Measurements from ENCODE around the gene ELP4. TPM values are rescaled to one million over a fixed set of nuclear protein-coding genes. Genes with fewer than 3 reads are reported as not detected.

ELP4 gene
- total and polyA plus RNA-seq, 12 donors = 10.5 to 30.4 (median 18.0) TPM

DNA sequence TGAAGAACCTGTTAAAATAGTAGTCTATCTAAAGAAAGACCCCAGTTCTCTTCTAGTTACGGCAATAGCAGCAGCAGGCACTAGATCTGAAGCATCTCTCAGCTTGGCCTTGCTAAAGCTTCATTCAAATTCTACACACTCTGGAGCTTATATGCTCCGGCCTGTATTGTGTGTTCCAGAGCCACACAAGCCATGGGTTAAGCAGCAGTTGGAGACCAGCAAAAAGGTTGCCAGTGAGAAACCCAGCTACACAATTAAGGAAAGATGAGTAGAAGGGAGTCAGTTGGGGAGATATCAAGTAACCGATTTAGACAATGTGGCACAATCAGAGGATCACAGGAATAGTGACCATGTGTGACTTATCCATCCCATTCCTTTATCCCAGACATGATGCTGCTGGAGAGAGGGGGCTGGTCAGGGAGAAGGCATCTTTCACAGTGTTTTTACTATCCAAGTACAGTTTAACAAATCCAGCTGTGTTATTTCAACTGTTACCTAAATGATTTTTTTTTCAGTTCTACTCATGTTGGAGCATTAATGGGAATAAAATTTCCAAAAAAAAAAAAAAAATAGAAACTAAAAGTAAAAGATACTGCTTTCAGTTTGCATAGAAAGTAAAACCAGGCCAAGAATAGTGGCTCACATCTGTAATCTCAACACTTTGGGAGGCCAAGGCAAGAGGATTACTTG is 260.6 kb downstream of the ELP4 start:
- H3K27ac ChIP-seq = no peak overlapping the region
- no peak for TF ChIP-seq POLR2A (IDR thresholded peaks at IDR 0.05)
- TF ChIP-seq, protein P1, sequence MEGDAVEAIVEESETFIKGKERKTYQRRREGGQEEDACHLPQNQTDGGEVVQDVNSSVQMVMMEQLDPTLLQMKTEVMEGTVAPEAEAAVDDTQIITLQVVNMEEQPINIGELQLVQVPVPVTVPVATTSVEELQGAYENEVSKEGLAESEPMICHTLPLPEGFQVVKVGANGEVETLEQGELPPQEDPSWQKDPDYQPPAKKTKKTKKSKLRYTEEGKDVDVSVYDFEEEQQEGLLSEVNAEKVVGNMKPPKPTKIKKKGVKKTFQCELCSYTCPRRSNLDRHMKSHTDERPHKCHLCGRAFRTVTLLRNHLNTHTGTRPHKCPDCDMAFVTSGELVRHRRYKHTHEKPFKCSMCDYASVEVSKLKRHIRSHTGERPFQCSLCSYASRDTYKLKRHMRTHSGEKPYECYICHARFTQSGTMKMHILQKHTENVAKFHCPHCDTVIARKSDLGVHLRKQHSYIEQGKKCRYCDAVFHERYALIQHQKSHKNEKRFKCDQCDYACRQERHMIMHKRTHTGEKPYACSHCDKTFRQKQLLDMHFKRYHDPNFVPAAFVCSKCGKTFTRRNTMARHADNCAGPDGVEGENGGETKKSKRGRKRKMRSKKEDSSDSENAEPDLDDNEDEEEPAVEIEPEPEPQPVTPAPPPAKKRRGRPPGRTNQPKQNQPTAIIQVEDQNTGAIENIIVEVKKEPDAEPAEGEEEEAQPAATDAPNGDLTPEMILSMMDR (IDR thresholded peaks at IDR 0.05) = no peak
- WGBS, 4 donors = 97 to 99% (median 98%) methylated on average over 3 of the region's 3 CpGs
- peaks cover 0 to 6% (median 0%) of the 10 kb centered on the region in 3 donors for H3K9me3 ChIP-seq (replicated peaks in 1 of 3)
- H3K4me1 ChIP-seq (replicated peaks in 1 of 2) = no peaks in the 10 kb centered on the region
- no peak for DNase-seq
- H3K27me3 ChIP-seq = no peaks in the 10 kb centered on the region
- no peak overlapping the region for H3K4me3 ChIP-seq
- intact Hi-C loops (cut with DNase I) = no loop called here
- H3K36me3 ChIP-seq (replicated peaks in 1 of 2) = no peaks in the 10 kb centered on the region

DNA sequence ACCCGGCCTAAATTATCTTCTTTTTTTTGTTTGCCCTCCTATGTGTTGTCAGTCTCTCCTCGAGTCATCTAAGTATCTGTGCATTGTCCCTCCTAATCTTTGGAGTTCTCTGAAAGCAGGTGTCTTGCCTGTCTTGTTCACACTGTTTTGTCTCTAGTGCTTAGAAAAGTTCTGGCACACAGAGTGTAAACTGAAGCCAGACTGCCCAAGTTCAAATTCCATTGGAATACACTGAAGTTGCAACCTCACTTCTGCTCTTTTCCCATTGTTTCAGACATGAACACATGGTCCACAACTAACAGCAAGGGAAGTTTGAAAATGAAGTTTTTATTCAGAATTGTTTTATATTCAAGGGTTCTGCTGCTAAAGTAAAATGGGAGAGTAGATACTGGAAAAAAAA is 262.8 kb downstream of the ELP4 start:
- no peak for DNase-seq
- TF ChIP-seq, protein P1 (IDR thresholded peaks at IDR 0.05) = no peak
- no peak for TF ChIP-seq POLR2A (IDR thresholded peaks at IDR 0.05)
- Histone ChIP-seq H3K4me3 (no peak overlapping the region), H3K4me1 (replicated peaks in 1 of 2) (no peaks in the 10 kb centered on the region), H3K27me3 (no peaks in the 10 kb centered on the region), H3K9me3 (replicated peaks in 1 of 3) (no peaks in the 10 kb centered on the region), H3K27ac (no peak overlapping the region), H3K36me3 (replicated peaks in 1 of 2) (no peaks in the 10 kb centered on the region)
- WGBS, 4 donors = 91 to 97% (median 92%) methylated on average over 2 of the region's 2 CpGs
- intact Hi-C loops (cut with DNase I) = no loop called here

DNA sequence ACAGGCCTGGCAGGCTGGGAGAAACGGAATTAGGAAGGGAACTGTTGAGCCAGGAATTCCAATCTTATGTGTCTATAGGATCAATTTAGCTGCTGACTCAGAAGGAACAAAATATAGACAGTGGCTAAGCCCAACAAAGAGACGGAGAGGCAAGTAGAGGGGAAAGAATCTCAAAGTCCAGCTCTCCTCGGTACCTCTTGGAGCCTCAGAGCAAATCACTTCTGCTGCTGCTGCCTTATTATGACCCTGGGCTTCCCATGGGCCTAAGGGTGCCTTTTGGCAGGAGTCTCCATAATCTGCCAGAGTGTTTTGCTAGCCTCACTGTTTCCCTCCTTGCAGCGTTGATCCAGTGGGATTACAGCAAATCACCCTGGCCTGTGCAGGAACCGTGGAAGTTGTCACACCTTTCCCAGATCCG is 269.8 kb downstream of the ELP4 start:
- H3K27me3 ChIP-seq = no peaks in the 10 kb centered on the region
- DNase-seq = no peak
- H3K9me3 ChIP-seq (replicated peaks in 1 of 3) = no peaks in the 10 kb centered on the region
- no peak overlapping the region for H3K4me3 ChIP-seq
- H3K4me1 ChIP-seq (replicated peaks in 1 of 2) = no peaks in the 10 kb centered on the region
- no peak overlapping the region for H3K27ac ChIP-seq
- H3K36me3 ChIP-seq (replicated peaks in 1 of 2) = no peaks in the 10 kb centered on the region
- intact Hi-C loops (cut with DNase I) = no loop called here
- TF ChIP-seq, protein P1 (IDR thresholded peaks at IDR 0.05) = no peak
- TF ChIP-seq POLR2A (IDR thresholded peaks at IDR 0.05) = no peak
- 74 to 90% (median 82%) methylated on average over 6 of the region's 6 CpGs for WGBS, 4 donors

DNA sequence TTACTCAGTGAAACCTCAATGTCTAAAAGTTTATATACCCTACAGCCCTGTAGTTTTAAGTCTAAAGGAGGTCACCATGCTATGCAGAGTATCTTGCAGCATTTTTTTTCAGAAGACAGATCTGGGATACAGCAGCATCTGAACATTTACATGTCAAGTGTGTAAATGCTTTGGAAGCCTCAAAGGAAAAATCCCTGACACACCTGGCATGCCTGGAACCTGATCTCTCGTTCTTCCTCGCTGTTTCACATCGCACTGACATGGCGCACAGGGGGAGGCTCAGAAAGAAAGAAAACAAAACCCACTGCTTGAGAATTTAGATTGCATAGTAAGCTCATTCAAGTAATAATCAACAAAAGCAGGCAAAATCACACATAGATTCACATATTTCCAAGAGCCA is 270.5 kb downstream of the ELP4 start:
- Histone ChIP-seq H3K4me3 (no peak overlapping the region), H3K9me3 (replicated peaks in 1 of 3) (no peaks in the 10 kb centered on the region), H3K4me1 (replicated peaks in 1 of 2) (no peaks in the 10 kb centered on the region), H3K27ac (no peak overlapping the region), H3K27me3 (no peaks in the 10 kb centered on the region), H3K36me3 (replicated peaks in 1 of 2) (no peaks in the 10 kb centered on the region)
- intact Hi-C loops (cut with DNase I) = no loop called here
- 94 to 97% (median 96%) methylated on average over 4 of the region's 4 CpGs for WGBS, 4 donors
- no peak for DNase-seq
- TF ChIP-seq, protein P1 (IDR thresholded peaks at IDR 0.05) = no peak
- no peak for TF ChIP-seq POLR2A (IDR thresholded peaks at IDR 0.05)
